GM20431 (cell line): ENCODE results near the gene MAML3.

ENCODE experiments used
- in situ Hi-C: fragments of 300-500 bp; cut with MseI, MboI; formaldehyde crosslinking; loops from one replicate; pipeline ENCODE4 v1.15.0; 2020; ENCODE audit warnings: low sequenced_read_pairs; ENCODE audit not compliant: unreplicated experiment

MAML3 gene

DNA sequence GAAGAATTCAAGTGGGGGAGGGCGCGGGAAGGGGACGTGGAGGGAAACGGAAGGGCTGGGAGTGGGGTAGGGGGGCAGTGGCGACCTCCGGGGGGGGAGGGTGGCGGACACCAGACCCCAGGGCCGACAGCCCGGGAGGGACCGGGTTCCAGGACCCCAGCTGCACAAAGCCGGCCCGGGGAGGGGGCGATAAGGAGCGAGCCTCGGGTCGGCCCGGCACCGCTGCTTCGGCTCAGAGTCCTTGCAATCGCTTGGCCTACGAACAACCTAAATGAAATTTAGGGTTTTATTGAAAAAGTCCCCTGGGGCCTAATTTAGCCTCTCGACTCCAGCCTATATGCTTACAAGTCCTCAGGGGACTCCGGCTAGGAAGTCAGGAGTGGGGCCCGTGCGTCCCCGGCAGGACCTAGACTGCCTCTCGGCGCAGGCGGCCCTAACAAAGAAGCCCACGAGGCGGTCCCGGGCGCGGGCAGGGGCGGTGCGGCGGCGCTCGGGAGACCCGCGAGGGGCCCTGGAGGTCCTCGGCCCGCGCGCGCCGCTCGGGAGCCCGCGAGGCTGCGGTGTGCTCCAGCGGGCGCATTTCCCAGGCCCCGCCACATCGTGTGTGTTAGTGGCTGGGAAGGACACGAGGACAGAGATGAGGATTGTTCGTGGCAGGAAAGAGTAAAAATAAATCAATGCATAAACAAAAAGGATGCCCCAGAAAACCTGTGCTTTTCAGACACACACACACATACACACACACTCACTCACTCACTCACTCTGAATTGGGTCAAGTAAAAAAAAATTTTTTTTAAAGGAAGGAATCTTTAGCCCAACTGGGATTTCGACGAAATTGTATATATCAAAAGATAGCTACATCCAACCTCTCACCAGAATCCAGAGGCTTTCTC, 418.4 kb downstream of the MAML3 start:
- in situ Hi-C loops: no loop called here

DNA sequence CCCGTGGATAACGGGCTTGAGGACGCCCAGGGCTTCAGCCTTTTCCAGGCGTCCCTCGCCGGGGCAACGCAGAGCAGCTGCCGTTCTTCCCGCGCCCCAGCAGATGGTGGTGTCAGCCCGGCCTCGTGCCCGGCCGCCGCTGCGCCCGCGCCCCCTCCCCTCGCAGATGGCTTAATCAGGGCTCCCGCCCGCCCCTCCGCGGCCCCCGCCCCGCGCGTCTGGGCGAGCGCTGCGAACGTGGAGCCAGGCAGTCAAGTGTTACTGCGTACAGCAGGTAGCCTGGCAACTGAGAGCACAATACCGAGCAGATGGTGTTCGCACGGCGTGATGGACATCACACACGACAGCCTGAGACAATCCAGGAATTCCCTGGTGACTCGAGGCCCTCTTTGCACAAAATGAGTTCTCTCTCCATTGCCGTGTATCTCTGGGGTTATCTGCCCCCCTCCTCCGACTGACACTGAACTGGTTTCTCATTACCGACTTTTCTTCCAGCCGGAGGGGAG, 419.1 kb downstream of the MAML3 start:
- in situ Hi-C loops: no loop called here

DNA sequence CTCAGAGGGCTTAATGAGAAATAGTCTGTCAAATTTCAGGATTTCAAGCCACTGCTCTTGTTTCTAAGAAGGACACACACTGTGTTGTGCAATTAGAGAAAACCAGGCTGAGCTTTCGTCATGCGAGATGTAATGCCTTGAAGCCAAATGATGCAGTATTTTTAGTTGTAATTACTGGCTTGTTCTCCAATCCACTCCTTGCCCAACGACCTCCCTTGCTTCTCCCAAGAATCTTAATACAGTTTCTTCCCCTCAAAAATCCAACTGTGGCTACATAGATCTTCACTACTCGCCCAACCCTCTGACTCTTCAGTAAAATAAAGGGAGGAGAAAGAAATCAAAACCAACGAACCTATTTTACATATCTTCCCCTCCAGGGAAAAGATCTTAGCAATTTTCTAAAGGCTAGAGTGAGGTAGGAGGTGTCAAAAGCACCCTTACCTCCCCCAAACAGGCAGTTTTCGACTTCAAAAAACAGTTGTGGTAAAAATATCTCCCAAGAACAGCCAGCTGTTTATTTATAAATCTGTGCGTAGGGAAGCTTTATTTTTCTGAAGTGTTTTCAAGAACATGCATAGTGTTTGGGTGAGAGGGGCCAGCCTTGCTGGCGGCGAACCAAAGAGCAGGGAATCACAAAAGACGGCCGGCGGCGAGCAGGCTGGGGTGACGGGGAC, 419.6 kb downstream of the MAML3 start:
- in situ Hi-C loops: no loop called here

DNA sequence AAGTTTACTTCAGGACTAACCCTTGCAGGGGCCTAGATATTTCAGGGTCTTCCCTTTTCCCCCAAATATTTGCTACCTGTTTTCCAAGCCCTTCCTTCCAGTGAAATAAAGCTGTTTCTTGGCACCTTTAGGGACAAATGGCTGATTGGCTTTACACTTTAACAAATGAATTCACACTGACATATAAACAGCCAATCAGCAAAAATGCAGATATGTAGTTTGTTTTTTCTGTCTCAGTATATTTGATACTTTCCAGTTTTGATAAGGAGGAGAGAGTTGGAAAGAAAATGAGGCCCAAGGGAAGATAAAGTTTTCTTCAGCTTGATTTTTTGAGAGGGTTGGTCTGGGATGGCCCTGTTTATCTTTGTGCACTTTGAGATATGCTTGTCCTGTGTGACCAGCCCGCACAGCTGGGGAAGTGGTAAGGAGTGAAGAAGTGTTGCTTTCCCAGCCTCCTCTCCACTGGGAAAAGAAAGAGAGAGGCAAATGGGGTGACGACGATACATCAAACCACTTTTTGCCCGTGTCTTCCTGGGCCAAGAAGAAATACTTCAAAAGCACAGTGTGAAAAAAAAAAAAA, 420.9 kb downstream of the MAML3 start:
- in situ Hi-C loops: no loop called here

DNA sequence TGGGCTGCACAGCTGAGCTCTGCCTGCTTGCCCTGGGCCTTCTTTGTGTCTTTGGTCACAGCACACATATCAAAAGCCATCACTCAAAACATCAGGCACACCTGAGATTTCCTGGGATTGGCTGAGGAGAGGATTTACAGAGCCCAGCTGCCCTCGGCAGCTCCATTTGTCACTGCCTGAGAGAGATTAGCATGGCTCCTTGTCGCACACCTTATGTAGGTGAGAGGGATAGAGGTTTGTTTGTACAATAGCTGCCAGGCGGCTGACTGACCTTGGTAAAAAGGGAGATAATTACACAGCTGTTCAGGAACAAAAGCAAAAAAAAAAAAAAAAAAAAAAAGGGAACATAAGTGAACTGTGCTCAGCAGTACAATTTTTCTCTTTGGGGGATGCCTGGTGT, 425.1 kb downstream of the MAML3 start:
- in situ Hi-C loops: no loop called here

DNA sequence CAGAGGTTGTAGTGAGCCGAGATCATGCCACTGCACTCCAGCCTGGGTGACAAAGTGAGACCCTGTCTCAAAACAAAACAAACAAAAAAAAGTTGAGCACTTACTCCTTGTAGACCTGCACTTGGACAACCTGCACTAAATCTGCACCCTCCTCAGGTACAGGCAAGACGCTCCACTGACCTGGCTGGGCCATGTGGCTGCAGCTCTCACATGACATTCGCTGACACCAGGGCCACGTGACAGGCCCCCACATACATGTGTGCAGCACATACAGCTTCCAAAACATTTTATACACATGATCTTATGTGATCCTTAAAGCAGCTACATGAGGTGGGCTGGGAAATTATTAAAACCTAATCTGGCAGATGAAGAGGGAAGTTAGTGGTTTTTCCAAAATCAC, 425.8 kb downstream of the MAML3 start:
- in situ Hi-C loops: no loop called here

DNA sequence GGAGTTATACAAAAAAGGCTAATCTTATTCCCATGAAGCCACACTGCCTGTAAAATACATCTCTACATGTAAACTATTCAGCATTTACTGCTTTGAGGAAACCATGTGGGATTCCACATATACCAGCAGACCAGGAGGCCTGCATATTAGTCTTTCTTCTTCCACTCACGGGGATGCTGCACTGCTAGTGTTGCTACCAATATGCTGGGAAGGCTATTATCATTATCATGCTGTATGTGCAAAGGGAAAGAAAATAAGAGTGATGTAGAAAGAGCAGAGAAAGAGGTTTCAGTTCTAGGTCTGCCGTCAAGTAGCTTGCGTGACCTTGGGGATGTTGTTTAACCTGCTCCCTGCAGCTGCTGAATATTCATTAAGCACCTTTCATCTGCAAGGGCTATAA, 427.4 kb downstream of the MAML3 start:
- in situ Hi-C loops: no loop called here

DNA sequence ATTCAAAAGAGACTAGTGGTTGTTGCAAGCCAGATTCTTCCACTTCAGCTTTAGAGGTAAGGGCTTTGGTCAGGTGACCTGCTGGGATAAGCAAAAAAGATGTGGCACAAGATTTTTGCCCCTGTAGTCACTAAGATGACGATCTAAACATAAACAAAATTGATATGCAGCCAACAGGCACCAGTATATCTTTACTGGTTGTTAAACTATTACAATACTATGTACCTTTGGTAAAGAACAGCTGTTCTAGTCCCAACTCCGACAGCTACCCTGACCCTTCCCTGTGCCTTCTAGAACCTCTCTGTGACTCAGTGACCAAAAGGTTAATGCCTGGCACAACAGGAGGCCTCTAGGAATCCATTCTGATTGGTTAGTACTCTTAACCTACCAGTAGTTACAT, 428.7 kb downstream of the MAML3 start:
- in situ Hi-C loops: no loop called here

DNA sequence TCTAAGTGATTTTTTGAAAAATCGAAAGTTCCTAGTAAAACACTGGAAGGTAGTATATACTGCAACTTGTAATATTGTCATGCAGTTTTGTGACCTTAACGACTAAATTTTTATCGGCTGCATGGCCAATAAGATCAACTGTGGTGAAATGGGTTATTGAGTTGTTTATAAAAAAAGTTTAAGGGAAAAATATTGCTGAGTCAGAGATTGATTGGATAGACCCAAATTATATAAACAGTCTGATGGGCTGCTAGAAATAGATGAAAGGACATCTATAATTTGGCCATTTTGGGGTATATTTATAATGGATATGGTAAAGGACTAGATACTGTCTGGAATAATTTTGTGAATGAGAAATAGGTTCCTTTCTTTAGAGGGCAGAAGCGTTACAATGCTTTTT, 432.2 kb downstream of the MAML3 start:
- in situ Hi-C loops: no loop called here

DNA sequence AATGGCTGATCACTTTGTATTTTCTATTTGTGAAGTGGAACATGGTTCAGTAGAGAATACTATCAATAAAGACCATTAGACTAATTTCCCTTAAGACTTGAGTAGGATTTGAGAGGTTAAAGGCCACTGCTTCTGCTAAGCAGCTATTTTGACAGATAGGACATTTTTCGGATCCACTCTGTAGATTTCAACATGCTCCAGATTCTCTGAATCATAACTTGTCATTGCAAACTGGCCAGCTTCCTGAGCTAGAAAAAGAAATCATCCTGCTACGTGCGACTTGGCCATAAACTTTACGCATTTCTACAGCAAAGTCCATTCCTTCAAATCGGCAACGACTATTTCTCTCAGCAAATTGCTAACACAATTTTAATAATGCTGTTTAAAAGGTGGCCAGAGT, 433.2 kb downstream of the MAML3 start:
- in situ Hi-C loops: no loop called here

DNA sequence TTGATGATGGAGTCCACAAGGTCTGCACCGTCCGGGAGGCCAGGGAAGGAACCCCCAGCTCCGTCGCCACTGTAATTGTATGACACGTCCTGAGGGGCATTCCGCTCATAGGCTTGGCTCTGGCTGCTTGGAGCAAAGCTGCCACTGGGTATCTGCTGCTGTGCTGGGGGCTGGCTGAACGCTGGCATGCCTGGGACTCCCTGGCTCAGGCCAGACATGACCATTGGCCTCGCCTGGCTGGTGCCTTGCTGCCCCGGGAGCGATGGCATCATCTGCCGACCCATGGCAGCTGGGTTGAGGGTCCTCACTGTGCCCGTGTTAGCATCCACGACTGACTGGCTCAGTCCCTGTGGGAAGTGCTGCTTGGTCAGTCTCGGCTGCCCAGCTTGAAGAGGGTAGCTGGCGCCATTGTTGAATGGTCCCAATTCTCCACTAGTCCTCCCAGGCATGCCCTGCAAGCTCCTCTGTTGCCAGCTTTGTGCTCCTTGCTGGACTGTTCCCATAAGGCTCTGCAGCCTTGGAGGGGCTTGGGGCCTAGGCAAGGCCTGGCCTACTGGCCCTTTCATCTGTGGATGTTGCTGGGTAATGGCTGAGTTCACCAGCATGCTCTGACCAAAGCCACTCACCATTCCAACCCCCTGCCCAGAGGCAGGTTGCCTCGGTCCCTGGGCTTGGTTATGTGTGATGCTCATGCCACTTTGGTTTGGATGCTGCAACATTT, 434.4 kb downstream of the MAML3 start:
- in situ Hi-C loops: no loop called here

DNA sequence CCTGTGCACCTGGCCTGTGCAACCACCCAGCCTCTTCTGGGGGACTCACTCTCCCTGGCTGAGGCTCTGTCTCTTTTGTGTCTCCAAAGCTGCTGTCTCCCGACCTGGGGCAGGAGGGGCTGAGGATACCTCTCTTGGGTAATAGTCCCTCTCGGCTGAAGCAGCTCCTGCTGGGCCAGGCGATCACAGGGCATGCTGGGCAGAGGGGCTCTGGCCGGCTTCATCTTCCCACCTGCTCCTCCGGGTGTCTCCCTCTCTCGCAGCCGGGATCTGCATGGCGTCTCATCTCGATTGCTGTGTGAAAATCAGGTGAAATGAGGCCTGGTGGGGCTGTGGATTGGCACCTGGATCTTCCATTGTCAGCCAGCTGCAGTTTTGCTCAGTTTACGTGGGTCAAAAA, 435.2 kb downstream of the MAML3 start:
- in situ Hi-C loops: no loop called here

DNA sequence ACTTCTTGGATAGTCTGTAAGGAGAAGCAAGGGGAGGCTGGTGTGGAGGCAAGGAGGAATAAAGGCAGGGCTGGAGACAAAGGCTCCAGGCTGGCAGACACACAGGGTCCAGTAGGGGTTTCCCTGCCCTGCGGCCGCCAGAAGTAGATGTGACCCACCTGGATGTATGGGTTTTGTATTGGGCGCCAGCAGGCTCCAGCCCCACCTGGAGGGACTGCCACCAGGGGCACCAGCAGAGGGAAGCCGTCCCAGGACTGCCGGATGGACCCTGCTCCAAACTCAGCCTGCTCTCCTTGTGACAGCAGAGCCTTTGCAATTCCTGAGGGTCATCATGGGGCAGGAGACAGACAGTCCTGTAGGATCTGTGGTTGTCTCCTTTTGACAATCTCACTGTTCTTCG, 435.6 kb downstream of the MAML3 start:
- in situ Hi-C loops: no loop called here

DNA sequence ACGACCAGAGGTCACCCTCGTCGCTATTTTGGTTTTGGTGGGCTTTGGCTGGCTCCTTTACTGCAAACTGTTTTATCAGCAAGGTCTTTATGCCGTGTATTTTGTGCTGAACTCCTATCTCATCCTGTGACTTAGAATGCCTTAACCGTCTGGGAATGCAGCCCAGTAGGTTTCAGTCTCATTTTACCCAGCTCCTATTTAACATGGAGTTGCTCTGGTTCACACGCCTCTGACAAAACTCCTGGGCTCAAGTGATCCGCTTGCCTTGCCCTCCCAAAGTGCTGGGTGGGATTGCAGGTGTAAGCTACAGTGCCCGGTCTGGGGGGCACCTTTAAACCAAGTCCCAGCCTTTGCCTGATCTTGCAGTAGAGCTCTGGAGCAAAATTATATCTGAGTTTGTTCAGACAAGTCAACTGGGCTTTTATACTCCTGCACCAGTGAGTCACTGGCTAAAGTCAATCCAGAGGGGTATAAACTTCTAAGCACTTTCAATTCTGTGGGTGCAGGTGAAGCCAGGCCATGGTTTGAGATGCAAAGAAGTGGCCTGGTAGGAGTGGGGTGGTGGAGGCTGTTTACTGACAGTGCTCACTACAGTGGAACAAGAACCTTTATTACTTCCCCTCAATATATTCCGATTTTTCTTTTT, 438.1 kb downstream of the MAML3 start:
- in situ Hi-C loops: no loop called here

DNA sequence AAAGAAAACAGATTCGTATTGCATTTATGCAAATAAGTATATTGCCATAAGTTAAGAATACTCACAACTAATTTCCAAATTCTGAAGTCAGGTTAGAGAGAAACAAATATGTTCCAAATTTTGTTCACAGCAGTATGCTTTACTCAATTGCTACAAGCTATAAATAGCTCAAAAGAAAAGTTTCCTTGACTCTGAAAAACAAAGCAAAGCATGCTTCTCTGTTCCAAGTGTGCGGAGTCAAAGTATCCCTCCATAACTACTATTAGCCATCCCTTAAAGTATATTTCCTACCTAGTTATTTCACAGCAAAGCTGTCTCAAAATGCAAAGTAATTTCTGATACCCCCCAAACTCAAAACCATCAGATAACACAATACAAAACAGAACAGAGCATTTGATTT, 441.1 kb downstream of the MAML3 start:
- in situ Hi-C loops: no loop called here

DNA sequence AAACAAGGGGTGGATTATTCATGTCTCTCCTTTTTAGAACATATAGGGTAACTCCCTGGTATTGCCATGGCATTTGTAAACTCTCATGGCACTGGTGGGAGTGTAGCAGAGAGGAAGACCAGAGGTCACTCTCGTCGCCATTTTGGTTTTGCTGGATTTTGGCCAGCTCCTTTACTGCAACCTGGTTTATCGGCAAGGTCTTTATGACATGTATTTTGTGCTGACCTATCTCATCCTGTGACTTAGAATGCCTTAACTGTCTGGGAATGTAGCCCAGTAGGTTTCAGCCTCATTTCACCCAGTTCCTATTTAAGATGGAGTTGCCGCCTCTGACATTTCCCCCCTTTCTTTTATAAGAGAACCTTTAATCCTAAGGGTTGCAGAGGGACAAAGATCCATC, 442.5 kb downstream of the MAML3 start:
- in situ Hi-C loops: no loop called here

DNA sequence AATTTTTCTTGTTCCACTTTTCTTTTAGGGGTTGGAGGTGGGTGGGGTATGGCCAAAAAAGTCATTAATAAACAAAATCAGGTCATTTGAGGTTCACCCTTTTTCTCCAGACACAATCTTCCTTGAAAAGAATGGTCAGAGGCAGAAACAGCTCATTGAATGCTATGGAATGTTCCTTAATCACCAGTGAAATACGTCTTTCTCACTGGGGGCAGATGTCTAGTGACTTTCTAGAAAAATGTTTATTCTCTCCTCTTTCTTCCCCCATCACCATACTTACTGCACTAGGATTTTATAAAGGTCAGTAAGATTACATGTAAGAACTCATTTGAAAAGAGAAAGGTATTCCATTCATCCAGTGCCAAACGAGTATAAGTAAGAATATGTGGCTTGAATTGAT, 443.9 kb downstream of the MAML3 start:
- in situ Hi-C loops: no loop called here

DNA sequence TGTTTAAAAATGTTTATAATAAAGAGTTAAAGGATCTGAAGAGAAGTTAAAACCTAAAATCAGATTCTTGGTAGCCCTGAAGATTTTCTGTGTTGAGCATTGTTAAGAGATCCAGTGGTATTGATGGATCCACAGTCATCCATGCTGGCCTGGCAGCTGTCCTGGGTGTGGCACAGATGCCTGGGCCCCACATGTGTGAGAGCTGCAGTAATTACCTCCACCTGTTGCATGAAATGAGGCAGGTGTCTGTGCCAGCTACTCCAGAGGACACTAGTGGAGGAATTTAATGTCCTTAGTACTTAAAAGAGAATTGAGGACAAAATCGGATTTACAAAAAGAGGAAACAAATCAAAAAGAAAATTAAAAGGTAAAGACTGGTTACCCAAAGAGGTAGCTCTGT, 444.3 kb downstream of the MAML3 start:
- in situ Hi-C loops: no loop called here

DNA sequence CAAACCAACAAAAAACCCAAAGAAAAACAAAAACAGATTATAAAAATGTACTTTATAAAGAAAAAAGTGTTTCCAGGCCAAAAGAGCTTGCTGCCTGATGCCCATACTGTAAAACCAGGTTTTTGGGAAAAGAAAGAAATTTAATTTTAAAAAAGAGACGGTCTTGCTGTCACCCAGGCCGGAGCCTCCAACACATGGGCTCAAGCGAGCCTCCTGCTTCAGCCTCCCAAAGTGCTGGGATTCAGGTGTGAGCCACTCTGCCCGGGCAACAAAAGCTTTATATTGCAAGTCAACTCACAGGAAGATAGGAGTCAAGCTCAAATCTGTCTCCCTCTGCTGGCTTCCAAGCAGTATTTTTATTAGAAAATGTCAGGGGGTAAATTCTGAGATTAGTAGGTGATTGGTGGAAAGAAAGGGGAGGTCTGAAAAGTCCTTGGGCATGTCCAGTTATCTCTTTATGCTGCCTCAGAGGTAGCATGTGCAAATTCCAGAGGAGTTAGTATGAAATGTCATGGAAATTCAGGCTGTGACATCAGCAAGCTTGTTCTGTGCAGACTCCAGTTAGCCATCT, 449.0 kb downstream of the MAML3 start:
- in situ Hi-C loops: no loop called here

DNA sequence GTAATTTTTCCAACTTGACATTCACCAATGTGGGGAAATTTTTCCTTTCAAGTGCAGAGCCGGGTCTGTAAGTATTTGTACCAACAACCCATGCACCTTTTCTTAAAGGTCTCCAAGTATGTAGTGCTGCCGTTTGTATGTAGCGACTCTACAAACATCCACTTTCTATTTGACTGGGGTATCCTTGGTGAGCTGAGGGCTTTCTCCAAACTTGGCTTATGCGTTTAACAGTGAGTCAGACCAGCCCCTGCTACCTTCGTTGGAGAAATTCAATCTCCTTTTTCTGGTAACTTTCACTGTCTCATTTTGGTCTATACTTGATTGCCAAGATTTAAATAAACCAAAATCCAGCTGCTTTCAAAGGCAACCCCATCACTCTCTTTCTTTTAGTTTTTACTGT, 453.4 kb downstream of the MAML3 start:
- in situ Hi-C loops: no loop called here
